ENCODE measurements around the gene TUSC2.
"Not testable (repeated sequence)": the region's sequence is repeated elsewhere in the genome, so short reads cannot be mapped to it uniquely, and the experiment has no call there.

TUSC2 gene

GRCh38 chr3:50317300-50317699, 10.7 kb downstream of the TUSC2 start:
- no peak for DNase-seq (ENCODE audit: low read depth)

- DNase-seq (ENCODE audit: low read depth) = peak; percentile 62
Observed at GRCh38 chr3:50316657-50317242, 11.3 kb downstream of the TUSC2 start.

- no peak for DNase-seq (ENCODE audit: low read depth)
Observed at GRCh38 chr3:50314816-50315215, 13.2 kb downstream of the TUSC2 start.

- no peak for DNase-seq (ENCODE audit: low read depth)
Observed at GRCh38 chr3:50314342-50314741, 13.7 kb downstream of the TUSC2 start.

GRCh38 chr3:50312041-50312440, 16.0 kb downstream of the TUSC2 start:
- DNase-seq (ENCODE audit: low read depth) = not testable (repeated sequence)

- DNase-seq (ENCODE audit: low read depth) = no peak
Observed at GRCh38 chr3:50304601-50305000, 23.4 kb downstream of the TUSC2 start.

GRCh38 chr3:50303013-50303815, 24.8 kb downstream of the TUSC2 start, which contains the start of gene HYAL1:
HYAL1 (minus strand) TSS chr3:50303574; CDS start chr3:50302956, 618 bp downstream.
- no peak for DNase-seq (ENCODE audit: low read depth)

- DNase-seq (ENCODE audit: low read depth) = no peak
Observed at GRCh38 chr3:50302095-50303012, 25.7 kb downstream of the TUSC2 start.

GRCh38 chr3:50300681-50301254, 27.3 kb downstream of the TUSC2 start:
- DNase-seq (ENCODE audit: low read depth) = no peak

GRCh38 chr3:50299929-50300680, 27.9 kb downstream of the TUSC2 start:
- peak; percentile 64 for DNase-seq (ENCODE audit: low read depth)

GRCh38 chr3:50299638-50299928, 28.4 kb downstream of the TUSC2 start:
- DNase-seq (ENCODE audit: low read depth) = no peak

GRCh38 chr3:50298836-50299637, 29.0 kb downstream of the TUSC2 start, which contains the start of the genes HYAL3 and NAA80:
HYAL3 (minus strand) TSS chr3:50299405; CDS start chr3:50295602, 3,803 bp downstream.
NAA80 (minus strand) TSS chr3:50299405; CDS start chr3:50297463, 1,942 bp downstream.
- DNase-seq (ENCODE audit: low read depth) = peak; percentile 100

- DNase-seq (ENCODE audit: low read depth) = no peak
Observed at GRCh38 chr3:50297896-50298725, 29.9 kb downstream of the TUSC2 start.

GRCh38 chr3:50297384-50297775, 30.6 kb downstream of the TUSC2 start:
- no peak for DNase-seq (ENCODE audit: low read depth)

- no peak for DNase-seq (ENCODE audit: low read depth)
Observed at GRCh38 chr3:50296721-50297383, 31.2 kb downstream of the TUSC2 start.

GRCh38 chr3:50295553-50296431, 32.2 kb downstream of the TUSC2 start:
- DNase-seq (ENCODE audit: low read depth) = no peak

- DNase-seq (ENCODE audit: low read depth) = no peak
Observed at GRCh38 chr3:50294492-50295403, 33.3 kb downstream of the TUSC2 start.
